ENCODE results near the gene NRXN2. TPM values are rescaled to one million over a fixed set of nuclear protein-coding genes. Genes with fewer than 3 reads are reported as not detected.
"Not testable (repeated sequence)": the region's sequence is repeated elsewhere in the genome, so short reads cannot be mapped to it uniquely, and the experiment has no call there.

The NRXN2 gene
- total RNA-seq, 1 donor from 2014 or later: 0.05 TPM

GRCh38 chr11:64711138-64711955 lies 11.7 kb downstream of the NRXN2 start:
- intact Hi-C loops (cut with micrococcal nuclease): no loop called here

- intact Hi-C loops (cut with micrococcal nuclease): no loop called here
Observed at GRCh38 chr11:64710418-64711137, 12.4 kb downstream of the NRXN2 start.

GRCh38 chr11:64705501-64705900 lies 17.5 kb downstream of the NRXN2 start:
- intact Hi-C loops (cut with micrococcal nuclease): no loop called here

- intact Hi-C loops (cut with micrococcal nuclease): no loop called here
Observed at GRCh38 chr11:64703048-64703447, 19.9 kb downstream of the NRXN2 start.

- intact Hi-C loops (cut with micrococcal nuclease): not testable (repeated sequence)
Observed at GRCh38 chr11:64701956-64702355, 21.0 kb downstream of the NRXN2 start.

GRCh38 chr11:64698427-64698826 lies 24.6 kb downstream of the NRXN2 start:
- intact Hi-C loops (cut with micrococcal nuclease): no loop called here

- intact Hi-C loops (cut with micrococcal nuclease): no loop called here
Observed at GRCh38 chr11:64697663-64698375, 25.2 kb downstream of the NRXN2 start.

- intact Hi-C loops (cut with micrococcal nuclease): no loop called here
Observed at GRCh38 chr11:64696045-64696444, 27.0 kb downstream of the NRXN2 start.

- intact Hi-C loops (cut with micrococcal nuclease): no loop called here
Observed at GRCh38 chr11:64695548-64695947, 27.4 kb downstream of the NRXN2 start.

GRCh38 chr11:64694821-64695365 lies 28.1 kb downstream of the NRXN2 start:
- intact Hi-C loops (cut with micrococcal nuclease): no loop called here

GRCh38 chr11:64694026-64694755 lies 28.8 kb downstream of the NRXN2 start:
- intact Hi-C loops (cut with micrococcal nuclease): no loop called here

GRCh38 chr11:64692764-64693331 lies 30.1 kb downstream of the NRXN2 start:
- intact Hi-C loops (cut with micrococcal nuclease): no loop called here

GRCh38 chr11:64691543-64691942 lies 31.5 kb downstream of the NRXN2 start:
- intact Hi-C loops (cut with micrococcal nuclease): no loop called here

- intact Hi-C loops (cut with micrococcal nuclease): no loop called here
Observed at GRCh38 chr11:64690235-64690634, 32.8 kb downstream of the NRXN2 start.

- intact Hi-C loops (cut with micrococcal nuclease): loop anchor here (1.0 kb wide), 1 partner anchor 35 kb away; the partner anchor contains the start of gene NRXN2
Observed at GRCh38 chr11:64688534-64688982, 34.4 kb downstream of the NRXN2 start.

- intact Hi-C loops (cut with micrococcal nuclease): loop anchor here (1.0 kb wide), 1 partner anchor 35 kb away; the partner anchor contains the start of gene NRXN2
Observed at GRCh38 chr11:64687643-64688533, 35.1 kb downstream of the NRXN2 start.

- intact Hi-C loops (cut with micrococcal nuclease): no loop called here
Observed at GRCh38 chr11:64687204-64687603, 35.8 kb downstream of the NRXN2 start.

- intact Hi-C loops (cut with micrococcal nuclease): no loop called here
Observed at GRCh38 chr11:64686466-64687170, 36.4 kb downstream of the NRXN2 start.

GRCh38 chr11:64685536-64685935 lies 37.5 kb downstream of the NRXN2 start:
- intact Hi-C loops (cut with micrococcal nuclease): no loop called here
